ENCODE results near the gene DSCAM. TPM values are rescaled to one million over a fixed set of nuclear protein-coding genes. Genes with fewer than 3 reads are reported as not detected.
"Not testable (repeated sequence)": the region's sequence is repeated elsewhere in the genome, so short reads cannot be mapped to it uniquely, and the experiment has no call there.

The DSCAM gene
- total RNA-seq, 2 donors from 2014 or later = 0.05 TPM; not detected in 1

- no peaks in the 10 kb centered on the region for H3K4me1 ChIP-seq
- no peaks in the 10 kb centered on the region for H3K36me3 ChIP-seq
- no peak for TF ChIP-seq CTCF (IDR thresholded peaks at IDR 0.05)
- no peak for DNase-seq
- H3K9me3 ChIP-seq = no peaks in the 10 kb centered on the region
- H3K9ac ChIP-seq (ENCODE audit: low read depth in 2 of 2, low read length in 2 of 2) = no peak overlapping the region
- H3K4me3 ChIP-seq = no peak overlapping the region
- intact Hi-C loops (cut with DNase I) = no loop called here
- no peaks in the 10 kb centered on the region for H3K27me3 ChIP-seq
- no peak overlapping the region for H3K27ac ChIP-seq
Observed at GRCh38 chr21:40334159-40334558, 512.8 kb downstream of the DSCAM start.

GRCh38 chr21:40333731-40334130 is 513.2 kb downstream of the DSCAM start:
- no peaks in the 10 kb centered on the region for H3K27me3 ChIP-seq
- H3K4me1 ChIP-seq = no peaks in the 10 kb centered on the region
- no peak for DNase-seq
- intact Hi-C loops (cut with DNase I) = no loop called here
- no peak overlapping the region for H3K27ac ChIP-seq
- H3K36me3 ChIP-seq = no peaks in the 10 kb centered on the region
- no peaks in the 10 kb centered on the region for H3K9me3 ChIP-seq
- no peak for TF ChIP-seq CTCF (IDR thresholded peaks at IDR 0.05)
- H3K9ac ChIP-seq (ENCODE audit: low read depth in 2 of 2, low read length in 2 of 2) = no peak overlapping the region
- no peak overlapping the region for H3K4me3 ChIP-seq

GRCh38 chr21:40331804-40332203 is 515.2 kb downstream of the DSCAM start:
- Histone ChIP-seq H3K9me3 (no peaks in the 10 kb centered on the region), H3K4me3 (no peak overlapping the region), H3K27me3 (no peaks in the 10 kb centered on the region), H3K4me1 (no peaks in the 10 kb centered on the region), H3K27ac (no peak overlapping the region), H3K36me3 (no peaks in the 10 kb centered on the region), H3K9ac (ENCODE audit: low read depth in 2 of 2, low read length in 2 of 2) (no peak overlapping the region)
- DNase-seq = no peak
- intact Hi-C loops (cut with DNase I) = no loop called here
- no peak for TF ChIP-seq CTCF (IDR thresholded peaks at IDR 0.05)

GRCh38 chr21:40331172-40331571 is 515.8 kb downstream of the DSCAM start:
- no peak for TF ChIP-seq CTCF (IDR thresholded peaks at IDR 0.05)
- Histone ChIP-seq H3K27me3 (no peaks in the 10 kb centered on the region), H3K9ac (ENCODE audit: low read depth in 2 of 2, low read length in 2 of 2) (no peak overlapping the region), H3K4me3 (no peak overlapping the region), H3K27ac (no peak overlapping the region), H3K4me1 (no peaks in the 10 kb centered on the region), H3K9me3 (no peaks in the 10 kb centered on the region), H3K36me3 (no peaks in the 10 kb centered on the region)
- intact Hi-C loops (cut with DNase I) = no loop called here
- no peak for DNase-seq

GRCh38 chr21:40324389-40324788 is 522.6 kb downstream of the DSCAM start:
- Histone ChIP-seq H3K9me3 (no peaks in the 10 kb centered on the region), H3K27me3 (no peaks in the 10 kb centered on the region), H3K4me3 (no peak overlapping the region), H3K9ac (ENCODE audit: low read depth in 2 of 2, low read length in 2 of 2) (no peak overlapping the region), H3K4me1 (no peaks in the 10 kb centered on the region), H3K36me3 (no peaks in the 10 kb centered on the region), H3K27ac (no peak overlapping the region)
- no peak for DNase-seq
- TF ChIP-seq CTCF (IDR thresholded peaks at IDR 0.05) = no peak
- intact Hi-C loops (cut with DNase I) = no loop called here

- DNase-seq; H3K27me3 ChIP-seq; H3K4me1 ChIP-seq; H3K9ac ChIP-seq (ENCODE audit: low read depth in 2 of 2, low read length in 2 of 2); intact Hi-C loops (cut with DNase I); H3K9me3 ChIP-seq; H3K4me3 ChIP-seq; H3K27ac ChIP-seq; H3K36me3 ChIP-seq: not testable (repeated sequence)
Observed at GRCh38 chr21:40320718-40321117, 526.2 kb downstream of the DSCAM start.

All from colonic mucosa (tissue), 4 donors.